ENCODE measurements around the gene HMSD. TPM values are rescaled to one million over a fixed set of nuclear protein-coding genes. Genes with fewer than 3 reads are reported as not detected.

HMSD gene
- total RNA-seq, 2 donors from 2014 or later = 0.11 to 2.3 TPM

- Histone ChIP-seq H3K9ac (ENCODE audit: low read depth in 2 of 2, low read length in 2 of 2) (no peak overlapping the region), H3K36me3 (no peaks in the 10 kb centered on the region), H3K4me3 (no peak overlapping the region), H3K4me1 (no peaks in the 10 kb centered on the region), H3K27me3 (no peaks in the 10 kb centered on the region), H3K27ac (no peak overlapping the region), H3K9me3 (no peaks in the 10 kb centered on the region)
- intact Hi-C loops (cut with DNase I) = no loop called here
- no peak for DNase-seq
- TF ChIP-seq, protein P1, sequence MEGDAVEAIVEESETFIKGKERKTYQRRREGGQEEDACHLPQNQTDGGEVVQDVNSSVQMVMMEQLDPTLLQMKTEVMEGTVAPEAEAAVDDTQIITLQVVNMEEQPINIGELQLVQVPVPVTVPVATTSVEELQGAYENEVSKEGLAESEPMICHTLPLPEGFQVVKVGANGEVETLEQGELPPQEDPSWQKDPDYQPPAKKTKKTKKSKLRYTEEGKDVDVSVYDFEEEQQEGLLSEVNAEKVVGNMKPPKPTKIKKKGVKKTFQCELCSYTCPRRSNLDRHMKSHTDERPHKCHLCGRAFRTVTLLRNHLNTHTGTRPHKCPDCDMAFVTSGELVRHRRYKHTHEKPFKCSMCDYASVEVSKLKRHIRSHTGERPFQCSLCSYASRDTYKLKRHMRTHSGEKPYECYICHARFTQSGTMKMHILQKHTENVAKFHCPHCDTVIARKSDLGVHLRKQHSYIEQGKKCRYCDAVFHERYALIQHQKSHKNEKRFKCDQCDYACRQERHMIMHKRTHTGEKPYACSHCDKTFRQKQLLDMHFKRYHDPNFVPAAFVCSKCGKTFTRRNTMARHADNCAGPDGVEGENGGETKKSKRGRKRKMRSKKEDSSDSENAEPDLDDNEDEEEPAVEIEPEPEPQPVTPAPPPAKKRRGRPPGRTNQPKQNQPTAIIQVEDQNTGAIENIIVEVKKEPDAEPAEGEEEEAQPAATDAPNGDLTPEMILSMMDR (IDR thresholded peaks at IDR 0.05) = no peak
These were observed 32.6 kb downstream of the HMSD start for GRCh38 chr18:63981719-63982118.

DNA sequence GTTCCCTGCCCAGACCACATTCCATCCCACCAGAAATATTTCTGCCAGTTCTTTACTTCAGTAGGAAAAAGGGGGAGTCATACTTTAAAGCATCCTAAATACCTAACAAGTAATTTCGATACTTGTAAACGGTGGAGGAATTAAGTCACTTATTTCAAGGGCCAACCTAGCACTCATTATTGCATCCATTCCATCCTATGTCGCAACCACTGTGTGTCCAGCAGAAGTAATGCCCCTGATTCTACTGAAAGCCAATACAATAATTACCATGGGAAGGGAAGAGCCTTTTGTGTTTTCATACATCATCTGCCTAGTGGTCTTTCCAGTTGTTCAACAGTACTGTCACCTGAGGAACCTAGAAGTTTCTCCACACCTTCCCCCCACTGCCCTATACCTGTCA lies 33.3 kb downstream of the HMSD start:
- Histone ChIP-seq H3K27ac (no peak overlapping the region), H3K9ac (ENCODE audit: low read depth in 2 of 2, low read length in 2 of 2) (no peak overlapping the region), H3K4me3 (no peak overlapping the region), H3K9me3 (no peaks in the 10 kb centered on the region), H3K4me1 (no peaks in the 10 kb centered on the region), H3K36me3 (no peaks in the 10 kb centered on the region), H3K27me3 (no peaks in the 10 kb centered on the region)
- intact Hi-C loops (cut with DNase I) = no loop called here
- DNase-seq = no peak
- TF ChIP-seq, protein P1 (IDR thresholded peaks at IDR 0.05) = no peak

DNA sequence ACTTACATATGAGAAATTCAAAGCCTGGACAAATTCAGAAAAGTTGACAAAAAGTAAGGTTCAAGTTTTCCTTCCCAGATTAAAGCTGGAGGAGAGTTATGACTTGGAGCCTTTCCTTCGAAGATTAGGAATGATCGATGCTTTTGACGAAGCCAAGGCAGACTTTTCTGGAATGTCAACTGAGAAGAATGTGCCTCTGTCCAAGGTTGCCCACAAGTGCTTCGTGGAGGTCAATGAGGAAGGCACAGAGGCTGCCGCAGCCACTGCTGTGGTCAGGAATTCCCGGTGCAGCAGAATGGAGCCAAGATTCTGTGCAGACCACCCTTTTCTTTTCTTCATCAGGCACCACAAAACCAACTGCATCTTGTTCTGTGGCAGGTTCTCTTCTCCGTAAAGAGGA lies 37.8 kb downstream of the HMSD start:
- H3K9ac ChIP-seq (ENCODE audit: low read depth in 2 of 2, low read length in 2 of 2) = no peak overlapping the region

GRCh38 chr18:63987743-63988142 lies 38.6 kb downstream of the HMSD start:
- no peaks in the 10 kb centered on the region for H3K4me1 ChIP-seq
- TF ChIP-seq, protein P1 (IDR thresholded peaks at IDR 0.05) = no peak
- intact Hi-C loops (cut with DNase I) = loop anchor here (5.0 kb wide), 1 partner anchor 165 kb away; no protein-coding TSS in a partner anchor
- DNase-seq = no peak
- no peak overlapping the region for H3K27ac ChIP-seq
- H3K9ac ChIP-seq (ENCODE audit: low read depth in 2 of 2, low read length in 2 of 2) = no peak overlapping the region
- H3K27me3 ChIP-seq = no peaks in the 10 kb centered on the region
- H3K36me3 ChIP-seq = no peaks in the 10 kb centered on the region
- H3K4me3 ChIP-seq = no peak overlapping the region
- no peaks in the 10 kb centered on the region for H3K9me3 ChIP-seq

More for the DNA sequence above, 37.8 kb downstream of the HMSD start:
- no peaks in the 10 kb centered on the region for H3K9me3 ChIP-seq
- no peak for DNase-seq
- TF ChIP-seq, protein P1 (IDR thresholded peaks at IDR 0.05) = no peak
- H3K4me3 ChIP-seq = no peak overlapping the region
- no peaks in the 10 kb centered on the region for H3K36me3 ChIP-seq
- no peaks in the 10 kb centered on the region for H3K27me3 ChIP-seq
- no peak overlapping the region for H3K27ac ChIP-seq
- no peaks in the 10 kb centered on the region for H3K4me1 ChIP-seq
- intact Hi-C loops (cut with DNase I) = loop anchor here (5.0 kb wide), 1 partner anchor 165 kb away; no protein-coding TSS in a partner anchor

DNA sequence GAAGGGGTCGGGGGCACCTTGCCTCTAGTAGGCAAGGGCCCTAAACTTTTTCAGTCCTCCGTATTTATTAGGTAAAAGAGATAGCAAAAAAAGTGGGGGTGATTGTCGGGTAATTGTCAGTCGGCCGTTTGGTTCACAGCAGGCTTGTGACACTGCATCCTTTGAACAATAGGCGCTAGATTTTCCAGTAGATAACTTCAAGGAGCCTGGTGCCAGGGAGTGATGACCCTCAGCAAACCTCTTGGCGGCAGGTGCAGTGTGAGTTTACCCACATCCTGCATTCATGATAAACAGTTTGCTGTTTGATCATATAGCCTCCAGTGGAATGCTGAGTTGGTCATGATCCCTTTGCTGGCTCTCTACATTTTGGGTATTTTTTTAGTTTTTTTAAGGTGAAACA lies 43.6 kb downstream of the HMSD start:
- DNase-seq = no peak
- Histone ChIP-seq H3K4me3 (no peak overlapping the region), H3K27ac (no peak overlapping the region), H3K27me3 (no peaks in the 10 kb centered on the region), H3K4me1 (no peaks in the 10 kb centered on the region), H3K36me3 (no peaks in the 10 kb centered on the region), H3K9ac (ENCODE audit: low read depth in 2 of 2, low read length in 2 of 2) (no peak overlapping the region), H3K9me3 (no peaks in the 10 kb centered on the region)
- intact Hi-C loops (cut with DNase I) = loop anchor here (10.0 kb wide), 2 partner anchors 98 to 478 kb away; no protein-coding TSS in a partner anchor
- TF ChIP-seq, protein P1 (IDR thresholded peaks at IDR 0.05) = no peak

Measured in colonic mucosa (tissue), 4 donors.